ENCODE measurements around the gene NARF.
"Not testable (repeated sequence)": the region's sequence is repeated elsewhere in the genome, so short reads cannot be mapped to it uniquely, and the experiment has no call there.

The NARF gene

GRCh38 chr17:82458179-82458884 is at the start of gene NARF:
NARF (plus strand) TSS chr17:82458741; CDS start chr17:82458804, 63 bp downstream.
- peak; percentile 100 for DNase-seq (ENCODE audit: low spot score)

- DNase-seq (ENCODE audit: low spot score) = no peak
These were observed 49.6 kb upstream of the NARF start for GRCh38 chr17:82408938-82409318.

- no peak for DNase-seq (ENCODE audit: low spot score)
These were observed 48.4 kb upstream of the NARF start for GRCh38 chr17:82410014-82410716.

- no peak for DNase-seq (ENCODE audit: low spot score)
These were observed 47.0 kb upstream of the NARF start for GRCh38 chr17:82411396-82412053.

GRCh38 chr17:82412081-82412480 is 46.5 kb upstream of the NARF start:
- not testable (repeated sequence) for DNase-seq (ENCODE audit: low spot score)

GRCh38 chr17:82412535-82413520 is 45.7 kb upstream of the NARF start:
- DNase-seq (ENCODE audit: low spot score) = no peak

- peak; percentile 88 for DNase-seq (ENCODE audit: low spot score)
These were observed 43.8 kb upstream of the NARF start for GRCh38 chr17:82414548-82415281.

- DNase-seq (ENCODE audit: low spot score) = no peak
These were observed 43.2 kb upstream of the NARF start for GRCh38 chr17:82415336-82415735.

- DNase-seq (ENCODE audit: low spot score) = no peak
These were observed 42.8 kb upstream of the NARF start for GRCh38 chr17:82415786-82416185.

- DNase-seq (ENCODE audit: low spot score) = no peak
These were observed 42.3 kb upstream of the NARF start for GRCh38 chr17:82416264-82416663.

GRCh38 chr17:82416771-82417170 is 41.8 kb upstream of the NARF start:
- DNase-seq (ENCODE audit: low spot score) = no peak

GRCh38 chr17:82418001-82418986 is 40.2 kb upstream of the NARF start, which contains the start of the genes HEXD and OGFOD3:
HEXD (plus strand) TSS chr17:82418347; CDS start chr17:82419800, 1,453 bp downstream.
OGFOD3 (minus strand) TSS chr17:82418586; CDS start chr17:82418485, 101 bp downstream.
- peak; percentile 97 for DNase-seq (ENCODE audit: low spot score)

GRCh38 chr17:82419540-82419939 is 39.0 kb upstream of the NARF start:
- DNase-seq (ENCODE audit: low spot score) = peak; percentile 35

GRCh38 chr17:82424001-82424862 is 34.3 kb upstream of the NARF start:
- peak; percentile 50 for DNase-seq (ENCODE audit: low spot score)

GRCh38 chr17:82424863-82425159 is 33.7 kb upstream of the NARF start:
- no peak for DNase-seq (ENCODE audit: low spot score)

GRCh38 chr17:82428546-82428945 is 30.0 kb upstream of the NARF start:
- DNase-seq (ENCODE audit: low spot score) = no peak

GRCh38 chr17:82429824-82430223 is 28.7 kb upstream of the NARF start:
- no peak for DNase-seq (ENCODE audit: low spot score)

GRCh38 chr17:82432017-82432416 is 26.5 kb upstream of the NARF start:
- no peak for DNase-seq (ENCODE audit: low spot score)

Measured in hepatic stellate cell (primary cell).